Suppressor macrophage treated with lipopolysaccharide for 4 hours (primary cell): Measurements from ENCODE around the gene GATA5.

Source experiments
- DNase-seq: peaks from one replicate; pipeline ENCODE4 v3.0.0-alpha.2; 2020

Gene GATA5, protein sequence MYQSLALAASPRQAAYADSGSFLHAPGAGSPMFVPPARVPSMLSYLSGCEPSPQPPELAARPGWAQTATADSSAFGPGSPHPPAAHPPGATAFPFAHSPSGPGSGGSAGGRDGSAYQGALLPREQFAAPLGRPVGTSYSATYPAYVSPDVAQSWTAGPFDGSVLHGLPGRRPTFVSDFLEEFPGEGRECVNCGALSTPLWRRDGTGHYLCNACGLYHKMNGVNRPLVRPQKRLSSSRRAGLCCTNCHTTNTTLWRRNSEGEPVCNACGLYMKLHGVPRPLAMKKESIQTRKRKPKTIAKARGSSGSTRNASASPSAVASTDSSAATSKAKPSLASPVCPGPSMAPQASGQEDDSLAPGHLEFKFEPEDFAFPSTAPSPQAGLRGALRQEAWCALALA

GRCh38 chr20:62475772-62476055 is at the start of gene GATA5:
TSS of gene GATA5 (minus strand) at chr20:62475995. CDS start at chr20:62475521, 474 bp downstream.
- no peak for DNase-seq

DNA sequence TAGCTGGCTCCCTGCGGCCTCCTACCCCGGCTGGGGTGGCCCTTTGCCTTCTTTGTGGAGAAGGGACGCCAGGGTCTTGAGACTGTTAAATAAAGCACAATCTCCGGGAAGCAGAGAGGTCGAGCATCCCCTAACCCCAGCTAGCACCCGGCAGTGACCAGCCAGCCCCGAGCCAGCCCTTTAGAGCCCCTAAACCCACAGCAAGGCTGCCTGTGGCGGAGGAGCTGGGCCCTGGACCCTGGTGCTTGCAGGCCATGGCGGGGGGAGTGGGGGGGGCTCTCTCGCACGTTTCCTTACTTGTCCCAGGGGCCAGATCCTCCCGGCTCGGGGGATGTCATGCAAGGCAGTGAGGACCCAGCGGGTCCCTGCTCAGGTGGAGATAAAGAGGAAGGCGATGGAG is 49.2 kb upstream of the GATA5 start:
- no peak for DNase-seq

GRCh38 chr20:62524505-62524911 is 48.7 kb upstream of the GATA5 start:
- DNase-seq = no peak

GRCh38 chr20:62523473-62524203 is 47.8 kb upstream of the GATA5 start:
- DNase-seq = no peak

- DNase-seq = peak; percentile 21
Observed at GRCh38 chr20:62522748-62523396, 47.1 kb upstream of the GATA5 start.

DNA sequence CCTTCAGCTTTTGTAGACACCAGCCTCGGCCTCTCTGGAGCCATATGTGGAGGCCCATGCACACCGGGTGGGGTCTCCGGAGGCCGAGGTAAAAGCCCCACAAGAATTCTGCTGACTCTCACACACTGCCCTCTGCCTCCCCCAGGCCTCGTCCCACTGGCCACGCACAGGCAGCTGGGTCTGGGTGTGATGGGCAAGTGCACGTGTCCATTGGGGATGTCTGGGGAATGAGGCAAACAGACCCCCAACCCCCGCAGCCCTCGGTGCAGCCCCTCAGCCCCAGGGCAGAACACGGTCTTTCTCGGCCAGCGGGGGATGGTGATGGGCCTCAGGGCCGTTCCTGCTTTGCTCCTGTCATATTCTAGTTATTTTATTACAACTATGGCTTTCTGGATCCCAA is 44.0 kb upstream of the GATA5 start:
- DNase-seq = no peak

- no peak for DNase-seq
Observed at GRCh38 chr20:62518911-62519310, 43.1 kb upstream of the GATA5 start.

GRCh38 chr20:62517901-62518610 is 42.3 kb upstream of the GATA5 start:
- DNase-seq = no peak

- DNase-seq = no peak
Observed at GRCh38 chr20:62517168-62517567, 41.4 kb upstream of the GATA5 start.

- DNase-seq = no peak
Observed at GRCh38 chr20:62516338-62516737, 40.5 kb upstream of the GATA5 start.

GRCh38 chr20:62515826-62516225 is 40.0 kb upstream of the GATA5 start:
- DNase-seq = no peak

DNA sequence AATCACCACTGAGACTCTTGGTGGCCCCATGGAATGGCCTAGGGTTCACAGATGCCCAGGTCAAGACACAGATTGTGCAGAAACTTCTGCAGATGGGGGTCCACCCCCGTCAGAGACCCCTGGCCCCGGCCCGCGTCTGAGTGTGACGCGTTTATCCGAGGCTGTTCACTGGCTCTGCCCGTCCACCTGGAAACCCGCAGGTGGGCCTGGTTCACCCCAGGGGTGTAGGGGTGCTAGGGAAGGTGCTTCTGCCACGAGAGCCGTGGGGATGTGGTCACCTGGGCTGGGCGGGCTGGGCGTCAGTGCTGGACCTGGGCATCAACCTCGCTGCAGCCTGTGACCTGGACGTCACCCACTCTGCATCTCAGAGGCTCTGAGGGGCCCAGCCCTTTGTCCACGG is 39.5 kb upstream of the GATA5 start:
- no peak for DNase-seq

DNA sequence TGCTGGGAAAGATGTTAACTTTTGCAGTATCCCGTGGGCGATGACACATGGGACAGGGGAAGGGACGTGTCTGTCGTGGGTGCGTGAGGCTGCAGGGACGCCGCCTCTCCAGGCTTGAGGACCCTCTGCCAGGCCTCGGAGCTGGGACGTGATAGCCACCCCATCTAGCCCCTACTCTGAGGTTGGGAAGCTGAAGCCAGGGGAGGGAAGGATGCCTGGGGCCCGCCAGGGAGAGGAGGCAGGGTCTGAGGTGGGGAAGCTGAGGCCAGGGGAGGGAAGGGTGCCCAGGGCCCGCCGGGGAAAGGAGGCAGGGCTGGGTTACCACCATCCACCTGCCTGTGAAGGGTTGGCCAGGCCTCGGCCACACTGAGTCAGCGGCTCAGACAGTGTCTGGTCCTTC is 38.2 kb upstream of the GATA5 start:
- no peak for DNase-seq

- no peak for DNase-seq
Observed at GRCh38 chr20:62511915-62512610, 36.3 kb upstream of the GATA5 start.

- no peak for DNase-seq
Observed at GRCh38 chr20:62511300-62511914, 35.6 kb upstream of the GATA5 start.

- no peak for DNase-seq
Observed at GRCh38 chr20:62508641-62509051, 32.9 kb upstream of the GATA5 start.

DNA sequence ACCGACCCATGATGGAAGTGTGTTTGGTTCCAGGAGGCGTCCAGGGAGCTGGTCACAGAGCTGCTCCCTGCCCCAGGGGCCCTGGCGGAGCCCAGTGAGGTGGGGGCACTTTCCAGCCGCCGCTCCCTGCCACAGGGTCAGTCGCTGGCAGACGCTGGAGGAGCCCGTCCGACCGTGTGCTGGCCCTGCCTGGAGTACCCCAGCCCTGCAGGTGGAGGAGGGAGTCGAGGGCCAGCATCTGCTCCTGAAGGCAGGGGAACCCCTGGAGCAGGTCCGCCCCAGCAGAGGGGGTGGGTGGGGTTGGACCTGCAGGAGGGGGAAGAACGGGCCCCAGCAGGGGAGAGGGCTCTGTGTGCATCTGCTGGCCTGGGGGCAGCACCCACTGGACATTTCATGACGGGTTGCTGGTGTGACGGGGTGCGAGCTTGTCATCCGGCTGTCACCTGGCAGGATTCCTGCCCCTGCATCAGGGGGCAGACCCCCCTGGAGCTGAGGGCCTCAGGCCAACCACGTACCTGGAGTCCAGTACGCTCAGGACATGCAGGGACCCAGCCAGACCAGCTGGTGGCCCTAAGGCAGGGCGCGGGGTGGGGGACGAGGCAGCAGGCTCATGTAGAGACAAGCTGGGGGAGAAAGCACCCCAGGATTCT is 32.3 kb upstream of the GATA5 start:
- no peak for DNase-seq

- DNase-seq = no peak
Observed at GRCh38 chr20:62507323-62507722, 31.5 kb upstream of the GATA5 start.

GRCh38 chr20:62506791-62507190 is 31.0 kb upstream of the GATA5 start:
- no peak for DNase-seq

DNA sequence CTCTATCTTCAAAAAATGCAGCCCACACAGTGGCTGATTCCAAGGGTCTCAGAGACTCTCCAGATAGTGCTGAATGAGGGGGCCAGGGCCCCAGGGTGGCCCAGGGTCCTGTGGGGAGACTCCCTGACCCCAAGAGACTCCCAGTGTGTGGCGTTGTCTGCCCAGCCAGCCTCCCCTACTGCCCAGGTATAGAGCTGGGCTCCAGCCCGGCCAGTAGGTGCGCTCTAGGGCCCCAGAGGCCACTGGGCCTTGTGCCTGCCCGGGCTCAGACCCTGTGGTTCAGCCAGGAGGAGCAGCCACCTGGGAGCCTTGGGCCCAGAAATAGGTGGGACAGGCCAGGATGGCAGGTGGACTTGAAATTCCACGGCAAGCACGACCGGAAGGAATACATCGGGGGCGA is 30.3 kb upstream of the GATA5 start:
- DNase-seq = no peak

DNA sequence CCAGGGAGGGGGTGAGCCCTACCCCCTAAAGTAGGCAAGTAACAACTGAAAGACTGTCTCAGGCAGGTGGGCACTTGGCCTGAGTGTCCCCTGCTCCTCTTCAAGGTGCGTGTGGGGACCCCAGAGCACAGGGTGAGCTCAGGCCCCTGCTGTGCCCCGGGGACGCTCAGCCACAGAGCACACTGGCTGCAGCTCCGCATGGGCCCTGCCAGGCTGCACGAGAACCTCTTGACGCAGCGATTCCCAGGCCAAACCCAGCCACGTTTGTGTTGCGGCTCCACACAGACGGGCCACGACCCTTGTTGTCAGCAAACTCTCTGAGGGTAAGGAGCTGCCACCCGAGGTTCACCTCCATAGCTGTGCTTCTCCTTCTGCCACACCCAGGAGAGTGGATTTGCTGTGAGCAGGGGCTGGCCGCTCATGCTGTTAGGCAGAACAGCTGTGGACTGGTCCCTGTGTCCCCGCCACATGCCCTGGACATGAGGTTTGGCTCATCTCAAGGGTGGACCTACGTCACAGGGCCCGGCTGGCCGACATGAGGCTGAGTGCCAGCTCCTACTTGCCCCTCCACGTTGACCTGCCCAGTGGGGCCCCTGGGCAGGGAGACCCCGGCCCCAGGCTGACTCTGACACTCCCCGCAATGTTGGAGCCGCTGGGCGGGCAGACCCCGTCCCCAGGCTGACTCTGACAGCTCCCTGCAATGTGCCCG is 29.7 kb upstream of the GATA5 start:
- no peak for DNase-seq
